T-helper 1 cell treated with Interleukin-12 subunit alpha and Interleukin-12 subunit beta and Interleukin-4 antibody, amounts not matched to agents 30 μg/mL and 1 μg/mL, for 36 hours (primary cell): Measurements from ENCODE around the gene MX1.

ENCODE experiments used
- H3K27ac Mint-ChIP-seq: one replicate; pipeline ENCODE4 v1.8.0; 2021; ENCODE audit warnings: mild to moderate bottlenecking, mixed read lengths
- H3K27me3 Mint-ChIP-seq: one replicate; pipeline ENCODE4 v1.8.0; 2021; ENCODE audit warnings: low read depth, mixed read lengths
- H3K36me3 Mint-ChIP-seq: one replicate; pipeline ENCODE4 v1.8.0; 2021; ENCODE audit warnings: low read depth, mixed read lengths
- H3K4me1 Mint-ChIP-seq: one replicate; pipeline ENCODE4 v1.8.0; 2021; ENCODE audit warnings: low read depth, mixed read lengths
- H3K4me3 Mint-ChIP-seq: one replicate; pipeline ENCODE4 v1.8.0; 2021; ENCODE audit warnings: mild to moderate bottlenecking, moderate library complexity, mixed read lengths
- H3K9me3 Mint-ChIP-seq: one replicate; pipeline ENCODE4 v1.8.0; 2021; ENCODE audit warnings: mixed read lengths

The MX1 gene

DNA sequence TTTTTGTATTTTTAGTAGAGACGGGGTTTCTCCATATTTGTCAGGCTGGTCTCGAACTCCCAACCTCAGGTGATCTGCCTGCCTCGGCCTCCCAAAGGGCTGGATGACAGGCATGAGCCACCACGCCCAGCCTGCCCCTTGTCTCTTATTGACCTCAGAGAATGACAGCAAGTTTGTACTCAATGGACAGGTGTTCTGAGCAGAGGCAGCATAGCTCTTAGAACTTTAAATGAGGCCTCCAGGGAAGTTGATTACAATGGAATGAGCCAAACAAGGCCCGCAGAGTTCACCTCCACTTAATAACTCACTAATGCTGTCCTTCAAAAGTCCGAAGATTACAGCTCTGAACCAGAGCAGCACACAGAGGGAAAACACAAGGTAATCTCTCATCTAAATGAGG is 71.0 kb downstream of the MX1 start:
- peaks cover 11% of the 10 kb centered on the region for H3K27me3 Mint-ChIP-seq
- no peak overlapping the region for H3K27ac Mint-ChIP-seq
- no peaks in the 10 kb centered on the region for H3K36me3 Mint-ChIP-seq
- H3K9me3 Mint-ChIP-seq: no peaks in the 10 kb centered on the region
- H3K4me3 Mint-ChIP-seq: no peak overlapping the region
- H3K4me1 Mint-ChIP-seq: no peaks in the 10 kb centered on the region

DNA sequence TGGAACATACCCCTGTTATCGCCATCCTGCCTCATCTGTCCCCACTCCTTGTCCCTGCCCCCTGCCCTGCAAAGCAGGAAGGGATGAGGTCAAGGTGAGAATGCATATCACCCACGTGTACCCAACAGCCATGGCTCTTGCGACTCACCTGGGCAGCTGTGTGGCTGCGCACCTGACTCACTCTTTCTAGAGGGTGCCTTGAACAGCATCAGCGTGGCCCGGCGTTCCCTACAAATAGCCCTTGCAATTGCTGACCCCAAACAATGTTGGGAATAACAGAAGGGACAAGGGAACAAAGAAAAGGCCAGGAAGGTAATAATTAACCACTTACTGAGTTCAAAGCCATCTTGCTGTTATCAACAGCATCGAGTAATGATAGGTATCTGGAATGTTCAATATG is 71.7 kb downstream of the MX1 start:
- H3K4me1 Mint-ChIP-seq: no peaks in the 10 kb centered on the region
- H3K9me3 Mint-ChIP-seq: no peaks in the 10 kb centered on the region
- H3K27ac Mint-ChIP-seq: no peak overlapping the region
- H3K36me3 Mint-ChIP-seq: no peaks in the 10 kb centered on the region
- peaks cover 19% of the 10 kb centered on the region for H3K27me3 Mint-ChIP-seq
- no peak overlapping the region for H3K4me3 Mint-ChIP-seq

DNA sequence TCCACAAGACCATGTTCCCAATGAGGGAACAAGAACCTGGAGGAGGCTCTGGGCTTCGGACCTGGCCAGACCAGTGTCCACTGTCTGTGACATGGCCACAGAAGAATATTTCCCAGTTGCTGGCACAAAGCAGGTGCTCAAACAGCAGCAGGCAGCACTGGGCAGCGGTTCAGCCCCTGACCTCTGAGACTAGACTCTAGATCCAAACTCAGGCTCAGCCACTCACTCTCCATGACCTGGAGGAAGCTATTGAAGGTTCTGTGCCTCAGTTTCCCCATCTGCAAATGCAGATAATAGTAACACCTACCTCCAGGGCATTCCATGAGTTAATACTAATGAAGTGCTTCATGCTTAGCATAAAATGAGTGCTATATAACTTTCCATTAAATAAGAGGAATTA is 73.9 kb downstream of the MX1 start:
- H3K27me3 Mint-ChIP-seq: peaks cover 33% of the 10 kb centered on the region
- no peaks in the 10 kb centered on the region for H3K9me3 Mint-ChIP-seq
- H3K4me1 Mint-ChIP-seq: peaks cover 2% of the 10 kb centered on the region
- no peak overlapping the region for H3K4me3 Mint-ChIP-seq
- no peaks in the 10 kb centered on the region for H3K36me3 Mint-ChIP-seq
- no peak overlapping the region for H3K27ac Mint-ChIP-seq

DNA sequence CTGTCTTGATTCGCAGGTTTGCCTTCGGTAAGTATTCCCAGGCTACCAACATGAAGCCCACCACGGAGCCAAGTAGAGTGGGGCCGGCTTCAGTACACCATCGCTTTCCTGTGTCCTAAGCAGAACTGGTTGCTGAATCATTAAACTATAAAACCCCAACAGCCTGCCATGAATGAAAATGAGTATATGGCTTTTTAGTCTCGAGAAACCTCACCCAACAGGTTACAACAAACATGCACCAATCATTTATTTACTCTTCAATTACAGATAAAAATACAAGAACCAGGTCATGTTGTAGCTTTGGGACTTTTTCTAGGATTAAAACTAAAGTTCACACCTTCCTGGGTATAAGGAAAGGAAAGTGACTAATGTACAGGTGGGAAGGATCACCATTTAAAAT is 74.3 kb downstream of the MX1 start:
- H3K4me3 Mint-ChIP-seq: no peak overlapping the region
- no peaks in the 10 kb centered on the region for H3K9me3 Mint-ChIP-seq
- H3K27ac Mint-ChIP-seq: no peak overlapping the region
- H3K27me3 Mint-ChIP-seq: peaks cover 38% of the 10 kb centered on the region
- no peaks in the 10 kb centered on the region for H3K36me3 Mint-ChIP-seq
- H3K4me1 Mint-ChIP-seq: peaks cover 2% of the 10 kb centered on the region

DNA sequence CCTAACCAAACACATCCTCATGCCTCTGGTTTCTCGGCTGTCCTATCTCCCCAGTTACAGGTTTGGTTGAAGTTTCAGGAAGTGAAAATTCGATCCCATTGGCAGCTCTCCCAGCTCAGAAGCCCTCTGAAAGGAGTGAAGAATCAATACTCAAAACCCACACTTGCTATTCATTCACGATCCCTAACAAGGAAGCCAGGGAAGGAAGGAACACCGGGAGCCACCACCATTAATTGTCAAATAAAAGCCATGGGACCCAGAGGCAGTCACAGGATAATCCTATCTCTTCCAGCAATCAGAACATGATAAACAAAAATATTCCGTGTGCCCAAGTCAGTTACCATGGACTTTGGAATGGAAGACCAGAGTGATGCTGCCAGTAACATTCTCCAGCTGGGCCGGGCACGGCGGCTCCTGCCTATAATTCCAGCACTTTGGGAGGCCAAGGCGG is 74.9 kb downstream of the MX1 start:
- H3K36me3 Mint-ChIP-seq: no peaks in the 10 kb centered on the region
- H3K4me3 Mint-ChIP-seq: no peak overlapping the region
- no peaks in the 10 kb centered on the region for H3K9me3 Mint-ChIP-seq
- peaks cover 2% of the 10 kb centered on the region for H3K4me1 Mint-ChIP-seq
- peaks cover 43% of the 10 kb centered on the region for H3K27me3 Mint-ChIP-seq
- H3K27ac Mint-ChIP-seq: no peak overlapping the region

DNA sequence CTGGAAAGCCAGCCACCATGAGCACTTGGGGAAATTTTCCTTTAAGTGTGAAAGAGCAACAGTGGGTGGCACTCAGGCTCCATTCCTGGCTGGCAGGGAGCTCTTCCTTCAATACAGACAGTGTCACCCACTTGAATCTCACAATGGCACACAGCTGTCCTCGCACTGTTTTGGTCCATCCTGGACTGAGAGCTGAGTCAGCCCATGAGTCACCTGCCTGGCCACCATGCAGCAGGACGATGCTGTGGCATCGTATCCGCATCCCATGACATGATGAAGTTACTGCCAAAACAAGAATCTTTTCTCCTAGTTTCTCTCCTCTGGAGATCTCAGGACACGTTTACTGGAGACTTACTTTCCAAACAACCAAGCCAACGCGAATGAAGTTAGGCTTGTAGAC is 75.9 kb downstream of the MX1 start:
- H3K27ac Mint-ChIP-seq: no peak overlapping the region
- no peaks in the 10 kb centered on the region for H3K9me3 Mint-ChIP-seq
- no peak overlapping the region for H3K4me3 Mint-ChIP-seq
- H3K27me3 Mint-ChIP-seq: peaks cover 51% of the 10 kb centered on the region
- H3K36me3 Mint-ChIP-seq: no peaks in the 10 kb centered on the region
- peaks cover 2% of the 10 kb centered on the region for H3K4me1 Mint-ChIP-seq

DNA sequence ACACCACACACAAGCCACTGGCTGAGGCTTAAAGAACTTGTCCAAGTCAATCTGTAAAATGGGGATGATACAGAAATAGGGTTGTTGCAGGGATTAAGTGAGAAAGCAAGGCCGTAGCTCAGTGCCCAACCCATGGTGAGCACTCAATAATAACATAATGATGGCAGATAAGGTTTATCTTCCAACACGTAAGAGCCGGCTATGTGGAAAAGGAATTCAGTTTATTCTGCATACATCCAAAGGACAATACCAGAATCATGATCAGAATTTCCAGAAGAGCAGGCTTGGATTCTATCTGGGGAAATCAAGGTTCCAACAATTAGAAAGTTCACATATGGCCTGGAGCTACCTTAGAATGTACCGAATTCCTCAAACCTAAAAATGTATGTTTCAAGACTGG is 77.3 kb downstream of the MX1 start:
- Mint-ChIP-seq H3K9me3 (no peaks in the 10 kb centered on the region), H3K27me3 (peaks cover 53% of the 10 kb centered on the region), H3K27ac (no peak overlapping the region), H3K4me1 (peaks cover 2% of the 10 kb centered on the region), H3K36me3 (no peaks in the 10 kb centered on the region), H3K4me3 (no peak overlapping the region)

DNA sequence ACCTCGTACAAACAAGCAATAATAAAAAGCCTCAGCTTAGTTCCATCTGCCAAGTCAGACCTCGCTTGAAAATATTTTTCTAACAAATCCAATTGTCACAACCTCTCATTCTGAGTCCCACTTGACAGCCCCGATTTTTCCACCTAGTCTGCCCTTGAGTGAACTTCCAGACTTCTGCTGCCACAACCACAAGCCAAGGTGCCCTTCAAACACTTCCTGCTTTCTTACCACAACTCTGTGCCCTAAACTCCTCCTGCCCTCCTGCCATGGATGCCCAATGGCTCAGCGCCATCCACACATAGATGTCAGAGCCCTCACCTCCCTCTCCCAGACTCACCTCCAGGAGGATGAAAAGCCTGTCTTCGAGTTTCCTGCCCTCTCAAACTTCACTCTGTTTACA is 78.0 kb downstream of the MX1 start:
- Mint-ChIP-seq H3K36me3 (no peaks in the 10 kb centered on the region), H3K27ac (no peak overlapping the region), H3K4me1 (peaks cover 5% of the 10 kb centered on the region), H3K9me3 (no peaks in the 10 kb centered on the region), H3K27me3 (peaks cover 55% of the 10 kb centered on the region), H3K4me3 (no peak overlapping the region)

DNA sequence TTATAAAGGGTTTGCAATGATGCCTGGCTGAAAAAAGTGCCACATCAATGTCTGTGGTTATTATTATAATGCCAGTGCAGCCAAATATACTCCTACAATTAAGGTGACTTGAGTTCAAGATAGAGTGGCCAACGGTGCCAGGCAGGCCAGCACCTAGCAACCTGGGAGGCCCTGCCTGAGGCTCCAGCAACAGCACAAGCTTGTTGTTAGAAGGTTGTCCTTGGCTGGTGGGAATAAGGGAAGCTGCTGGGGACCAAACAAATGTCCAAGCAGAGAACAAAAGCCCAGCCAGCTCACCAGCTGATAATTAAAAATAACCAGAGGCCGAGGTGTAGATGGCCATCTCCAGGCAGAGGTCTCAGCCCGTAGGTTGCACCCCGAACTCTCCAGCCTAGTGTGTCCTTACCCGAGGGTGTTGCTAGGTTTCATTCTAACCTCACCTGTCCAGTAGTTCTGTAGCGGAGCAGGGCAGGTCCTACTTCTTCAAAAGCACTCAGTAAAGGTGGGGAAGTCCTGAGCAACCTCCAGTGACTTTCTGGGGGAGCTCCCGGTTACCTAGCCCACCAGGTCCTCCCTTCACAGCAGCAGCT is 80.1 kb downstream of the MX1 start:
- Mint-ChIP-seq H3K36me3 (no peaks in the 10 kb centered on the region), H3K27ac (no peak overlapping the region), H3K9me3 (no peaks in the 10 kb centered on the region), H3K4me3 (no peak overlapping the region), H3K4me1 (peaks cover 6% of the 10 kb centered on the region), H3K27me3 (peaks cover 66% of the 10 kb centered on the region)

DNA sequence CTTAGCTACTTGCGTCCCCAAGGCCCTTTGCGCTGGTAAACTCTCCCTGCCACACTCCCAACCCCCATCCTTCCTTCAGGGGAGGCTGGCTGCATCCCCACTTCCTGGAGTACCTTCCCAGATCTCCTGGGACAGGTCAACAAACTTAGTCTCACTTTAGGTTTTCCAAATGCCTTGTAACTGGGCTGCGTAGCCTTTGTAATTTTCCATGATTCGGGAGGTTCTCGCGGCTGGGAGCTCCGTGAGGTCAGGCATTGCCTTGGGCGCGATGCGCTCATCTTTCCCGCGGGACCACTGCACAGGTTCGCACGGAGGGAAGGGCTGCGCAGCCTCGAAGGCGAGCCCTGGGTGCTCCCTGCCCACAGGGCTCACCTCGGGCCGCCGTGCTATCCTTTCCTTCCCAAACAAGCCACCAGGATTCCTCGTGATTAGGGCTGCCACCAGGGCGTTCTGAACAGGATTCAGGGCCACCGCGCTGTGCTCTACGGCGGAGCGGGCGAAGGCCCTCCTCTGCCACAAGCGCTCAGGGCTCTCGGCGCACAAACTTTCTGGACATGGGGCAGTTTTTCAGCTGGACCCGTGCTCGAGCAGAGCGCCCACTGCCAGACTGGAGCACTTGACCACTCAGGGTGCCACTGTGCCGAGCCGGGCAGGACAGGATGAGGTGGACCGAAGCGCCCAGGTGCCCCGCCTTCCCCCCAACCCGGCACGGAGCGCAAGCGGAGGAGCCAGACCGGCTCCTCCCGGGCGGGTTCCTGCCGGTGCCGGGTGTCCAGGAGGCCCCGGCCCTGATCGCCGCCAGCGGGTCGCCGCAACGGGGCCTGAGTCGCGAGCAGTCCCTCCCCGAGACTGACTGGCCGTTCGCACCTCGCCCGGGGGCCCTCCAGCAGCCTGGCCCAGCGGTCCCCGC is 80.8 kb downstream of the MX1 start:
- no peaks in the 10 kb centered on the region for H3K36me3 Mint-ChIP-seq
- H3K27ac Mint-ChIP-seq: no peak overlapping the region
- H3K9me3 Mint-ChIP-seq: no peaks in the 10 kb centered on the region
- peaks cover 6% of the 10 kb centered on the region for H3K4me1 Mint-ChIP-seq
- no peak overlapping the region for H3K4me3 Mint-ChIP-seq
- peaks cover 73% of the 10 kb centered on the region for H3K27me3 Mint-ChIP-seq

DNA sequence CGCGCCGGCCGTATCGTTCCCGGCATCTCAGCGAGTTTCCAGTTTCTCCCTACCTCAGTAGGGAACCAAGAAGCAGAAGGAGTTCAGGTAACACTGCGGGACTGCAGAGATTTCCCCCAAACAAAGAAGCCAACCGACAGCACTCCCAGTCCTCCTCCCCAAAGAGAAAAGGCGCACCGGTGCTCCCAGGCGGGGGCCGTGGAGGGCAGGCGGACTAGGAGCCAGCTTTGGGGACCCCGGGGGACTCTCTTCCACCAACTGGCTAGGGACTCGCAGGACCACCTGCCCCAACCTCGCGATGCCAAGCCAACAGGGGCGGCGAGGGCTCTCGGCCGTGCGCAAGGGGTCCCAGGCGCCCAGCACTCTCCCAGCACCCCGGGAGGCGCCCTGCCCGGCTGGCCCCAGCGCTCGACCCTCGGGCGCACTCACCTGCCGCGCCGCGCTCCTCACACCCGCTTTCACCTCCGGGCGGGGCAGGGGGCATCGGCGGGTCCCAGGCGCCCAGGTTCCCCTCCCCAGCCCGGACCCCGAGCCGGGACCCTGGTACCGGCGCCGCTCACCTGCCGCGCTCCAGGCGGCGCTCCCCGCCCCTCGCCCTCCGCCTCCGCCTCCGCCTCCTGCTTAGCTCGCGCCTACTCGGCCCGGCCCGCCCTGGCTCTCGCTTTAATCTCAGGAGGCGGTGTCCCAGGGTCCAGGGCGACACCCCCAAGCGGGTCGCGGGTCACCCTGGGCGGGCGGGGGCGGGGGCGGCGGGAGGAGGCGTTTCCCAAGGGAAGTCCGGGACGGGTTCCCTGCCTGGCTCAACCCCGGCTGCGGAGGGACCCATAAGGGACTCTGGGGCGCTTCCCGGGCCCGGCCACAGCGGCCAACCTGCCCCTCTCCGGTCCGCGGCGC is 81.7 kb downstream of the MX1 start, which contains the start of gene TMPRSS2:
TMPRSS2 (minus strand) TSS at position 638 of the 894 bp plus-strand sequence. CDS start 10,025 bp downstream, outside the sequence.
- H3K4me1 Mint-ChIP-seq: peaks cover 6% of the 10 kb centered on the region
- H3K27ac Mint-ChIP-seq: no peak within 1 kb of the TSS
- no peaks in the 10 kb centered on the region for H3K36me3 Mint-ChIP-seq
- H3K9me3 Mint-ChIP-seq: no peaks in the 10 kb centered on the region
- H3K27me3 Mint-ChIP-seq: peaks cover 67% of the 10 kb centered on the region
- no peak within 1 kb of the TSS for H3K4me3 Mint-ChIP-seq

DNA sequence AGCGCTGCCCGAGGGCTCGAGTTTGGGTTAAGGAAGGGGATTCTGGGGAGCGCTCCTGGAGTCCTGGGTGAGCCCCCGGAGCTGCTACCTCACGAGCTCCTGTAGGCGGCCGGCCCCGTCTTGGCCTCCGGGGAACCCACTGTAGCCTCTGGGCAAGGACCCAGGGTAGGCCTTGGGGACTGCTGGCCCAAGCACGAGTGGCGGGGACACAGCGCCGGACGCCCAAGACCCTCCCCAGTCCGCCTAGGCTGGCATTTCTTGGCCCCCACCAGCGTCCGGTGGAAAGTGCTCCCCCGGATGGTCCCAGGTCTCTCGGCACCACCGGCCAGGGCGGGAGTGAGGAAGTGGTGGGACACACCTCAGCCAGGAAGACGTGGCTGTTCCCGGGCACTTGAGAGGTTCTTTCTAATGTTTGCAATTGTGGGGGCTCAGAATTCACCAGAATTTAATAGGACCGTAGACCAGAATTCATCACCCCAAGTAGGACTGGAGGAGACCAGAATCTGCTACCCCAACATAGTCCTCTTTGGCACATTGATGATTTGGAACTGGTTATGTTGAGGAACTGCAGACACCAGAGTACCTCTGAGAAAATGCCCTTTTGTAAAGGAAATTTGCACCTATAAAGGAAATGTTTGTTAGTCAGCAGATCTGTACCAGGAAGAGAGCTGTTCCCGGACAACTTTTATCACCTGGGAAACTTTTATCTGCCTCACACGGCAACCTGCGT is 82.5 kb downstream of the MX1 start:
- Mint-ChIP-seq H3K4me1 (peaks cover 6% of the 10 kb centered on the region), H3K4me3 (no peak overlapping the region), H3K27me3 (peaks cover 66% of the 10 kb centered on the region), H3K9me3 (no peaks in the 10 kb centered on the region), H3K36me3 (no peaks in the 10 kb centered on the region), H3K27ac (no peak overlapping the region)
